Uterus (tissue), 4 donors: ENCODE measurements around the gene BTBD9. TPM values are rescaled to one million over a fixed set of nuclear protein-coding genes. Genes with fewer than 3 reads are reported as not detected.
A peak's percentile ranks its signal among the peaks of the same experiment; 100 is the strongest.

Experiments
- DNase-seq, 2 donors: peaks; one replicate each; pipeline ENCODE4 v3.0.0-alpha.2; 2019 to 2020
- H3K27ac ChIP-seq, 2 donors: fragments of 200-600 bp; sonication (generic); 1 replicate in 1 of 2; 2 replicates in 1 of 2; pipeline ENCODE4 v1.5.1; 2016 to 2018
- H3K27me3 ChIP-seq, 2 donors: fragments of 200-600 bp; sonication (generic); one replicate each; pipeline ENCODE4 v1.5.1; 2018 to 2019; ENCODE audit warnings: control low read depth in 1 of 2
- H3K36me3 ChIP-seq, 2 donors: fragments of 200-600 bp; sonication (generic); one replicate each; pipeline ENCODE4 v1.5.1; 2019; ENCODE audit warnings: control low read depth in 1 of 2
- H3K4me1 ChIP-seq, 2 donors: fragments of 200-600 bp; sonication (generic); one replicate each; pipeline ENCODE4 v1.5.1; 2018 to 2019; ENCODE audit warnings: control low read depth in 1 of 2
- H3K4me3 ChIP-seq, 2 donors: fragments of 200-600 bp; sonication (generic); 1 replicate in 1 of 2; 2 replicates in 1 of 2; pipeline ENCODE4 v1.5.1; 2018 to 2019; ENCODE audit warnings: mild to moderate bottlenecking in 1 of 2
- H3K9me3 ChIP-seq, 2 donors: fragments of 200-600 bp; sonication (generic); one replicate each; pipeline ENCODE4 v1.5.1; 2019; ENCODE audit warnings: control low read depth in 1 of 2
- POLR2A ChIP-seq, 2 donors: fragments of 450-650 bp; IDR thresholded peaks; one replicate each; pipeline ENCODE4 v1.6.1; 2016; ENCODE audit warnings: antibody characterized with exemption in 2 of 2, mild to moderate bottlenecking in 1 of 2, moderate library complexity in 1 of 2
- intact Hi-C: fragments of 100-400 bp; cut with DNase I; formaldehyde crosslinking; loops from one replicate; pipeline ENCODE4 v1.15.1; 2023; ENCODE audit warnings: low total_unique reads
- total RNA-seq, 4 donors: library from RNA; depleted of rRNA in 3 of 4; stranded (reverse); fragments of >200 nt in 3 of 4; gene quantifications; one replicate each; pipeline versions ENCODE4 v1.1.0 to v1.2.4, GENCODE V29; 2014 to 2023
- TF ChIP-seq, protein P1 (sequence below), 4 experiments: fragments of 200-600 bp in 2 of 4; fragments of 450-650 bp in 2 of 4; sonication (generic) in 2 of 4; IDR thresholded peaks; one replicate each; pipeline ENCODE4 v1.5.1; 2016 to 2019; ENCODE audit warnings: antibody characterized with exemption in 4 of 4, mild to moderate bottlenecking in 2 of 4, moderate library complexity in 1 of 4
- donor health status: DM: yes; HTN: yes; CAD: no.

Gene BTBD9
- total RNA-seq, 4 donors from 2014 or later: 10.3 to 50.3 (median 34.4) TPM

- Histone ChIP-seq H3K27ac (peak overlapping the region in 1 of 2 donors; percentile 14), H3K4me1 (no peaks in the 10 kb centered on the region), H3K9me3 (no peaks in the 10 kb centered on the region), H3K27me3 (no peaks in the 10 kb centered on the region), H3K4me3 (no peak overlapping the region), H3K36me3 (no peaks in the 10 kb centered on the region)
- no peak for DNase-seq
- intact Hi-C loops: no loop called here
- TF ChIP-seq POLR2A (IDR thresholded peaks at IDR 0.05): no peak
Observed at GRCh38 chr6:38213251-38213658, 426.5 kb downstream of the BTBD9 start.

GRCh38 chr6:38212579-38212978 lies 427.1 kb downstream of the BTBD9 start:
- no peaks in the 10 kb centered on the region for H3K4me1 ChIP-seq

GRCh38 chr6:38212116-38212515 lies 427.6 kb downstream of the BTBD9 start:
- intact Hi-C loops: no loop called here
- Histone ChIP-seq H3K27me3 (no peaks in the 10 kb centered on the region), H3K9me3 (no peaks in the 10 kb centered on the region), H3K36me3 (no peaks in the 10 kb centered on the region), H3K4me3 (no peak overlapping the region), H3K27ac (no peak overlapping the region), H3K4me1 (no peaks in the 10 kb centered on the region)
- TF ChIP-seq, protein P1, sequence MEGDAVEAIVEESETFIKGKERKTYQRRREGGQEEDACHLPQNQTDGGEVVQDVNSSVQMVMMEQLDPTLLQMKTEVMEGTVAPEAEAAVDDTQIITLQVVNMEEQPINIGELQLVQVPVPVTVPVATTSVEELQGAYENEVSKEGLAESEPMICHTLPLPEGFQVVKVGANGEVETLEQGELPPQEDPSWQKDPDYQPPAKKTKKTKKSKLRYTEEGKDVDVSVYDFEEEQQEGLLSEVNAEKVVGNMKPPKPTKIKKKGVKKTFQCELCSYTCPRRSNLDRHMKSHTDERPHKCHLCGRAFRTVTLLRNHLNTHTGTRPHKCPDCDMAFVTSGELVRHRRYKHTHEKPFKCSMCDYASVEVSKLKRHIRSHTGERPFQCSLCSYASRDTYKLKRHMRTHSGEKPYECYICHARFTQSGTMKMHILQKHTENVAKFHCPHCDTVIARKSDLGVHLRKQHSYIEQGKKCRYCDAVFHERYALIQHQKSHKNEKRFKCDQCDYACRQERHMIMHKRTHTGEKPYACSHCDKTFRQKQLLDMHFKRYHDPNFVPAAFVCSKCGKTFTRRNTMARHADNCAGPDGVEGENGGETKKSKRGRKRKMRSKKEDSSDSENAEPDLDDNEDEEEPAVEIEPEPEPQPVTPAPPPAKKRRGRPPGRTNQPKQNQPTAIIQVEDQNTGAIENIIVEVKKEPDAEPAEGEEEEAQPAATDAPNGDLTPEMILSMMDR (IDR thresholded peaks at IDR 0.05): no peak
- TF ChIP-seq POLR2A (IDR thresholded peaks at IDR 0.05): no peak
- DNase-seq: no peak

More at GRCh38 chr6:38212579-38212978, 427.1 kb downstream of the BTBD9 start:
- no peak for DNase-seq
- intact Hi-C loops: no loop called here
- TF ChIP-seq, protein P1 (IDR thresholded peaks at IDR 0.05): no peak
- TF ChIP-seq POLR2A (IDR thresholded peaks at IDR 0.05): no peak
- no peak overlapping the region for H3K4me3 ChIP-seq
- peak overlapping the region; percentile 11 to 14 for H3K27ac ChIP-seq
- H3K36me3 ChIP-seq: no peaks in the 10 kb centered on the region
- no peaks in the 10 kb centered on the region for H3K9me3 ChIP-seq
- H3K27me3 ChIP-seq: no peaks in the 10 kb centered on the region

DNA sequence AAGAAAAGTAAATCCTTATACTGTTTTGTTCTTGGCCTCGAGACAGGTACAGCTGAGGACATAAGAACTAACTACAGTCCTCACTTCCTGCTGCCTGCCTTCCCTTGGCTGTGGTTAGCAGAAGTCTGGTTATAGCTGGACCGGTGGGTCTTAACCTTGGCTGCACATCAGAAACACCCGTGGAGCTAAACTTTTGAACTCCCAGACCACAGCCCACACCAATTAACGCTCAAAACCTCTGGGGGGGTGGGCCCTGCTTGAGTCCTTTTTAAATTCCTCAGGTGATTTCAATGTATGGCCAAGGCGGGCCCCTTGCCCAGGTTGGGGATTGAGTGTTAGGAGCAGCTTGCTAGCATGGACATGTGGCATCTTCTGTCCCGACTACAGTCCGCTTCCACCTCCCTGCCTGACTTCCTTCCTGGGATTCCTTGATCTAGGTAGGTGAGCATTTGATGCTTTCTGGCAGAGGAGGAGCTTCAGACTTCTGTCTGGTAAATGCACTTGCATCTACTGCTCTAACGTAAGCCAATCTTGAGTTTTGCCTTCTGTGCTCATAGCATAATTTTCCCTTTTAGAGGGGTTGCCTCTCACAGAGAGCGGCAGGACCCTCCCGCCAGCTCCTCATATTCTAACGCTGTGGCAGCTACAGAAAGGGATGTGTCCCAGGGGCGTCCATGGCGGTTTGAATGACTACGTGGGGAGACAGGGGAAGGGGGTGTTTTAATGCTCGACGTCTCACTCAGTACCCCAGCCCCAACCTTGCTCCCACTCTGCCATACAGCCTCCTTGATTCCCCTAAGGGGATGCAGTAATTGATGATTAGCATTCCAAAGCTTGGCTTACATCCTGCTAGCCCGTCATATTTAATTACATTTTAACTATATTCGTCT lies 430.1 kb downstream of the BTBD9 start:
- TF ChIP-seq, protein P1 (IDR thresholded peaks at IDR 0.05): no peak
- TF ChIP-seq POLR2A (IDR thresholded peaks at IDR 0.05): no peak
- H3K9me3 ChIP-seq: no peaks in the 10 kb centered on the region
- H3K4me3 ChIP-seq: no peak overlapping the region
- H3K27me3 ChIP-seq: no peaks in the 10 kb centered on the region
- H3K4me1 ChIP-seq: no peaks in the 10 kb centered on the region
- H3K27ac ChIP-seq: no peak overlapping the region
- DNase-seq: no peak
- intact Hi-C loops: no loop called here
- H3K36me3 ChIP-seq: no peaks in the 10 kb centered on the region

DNA sequence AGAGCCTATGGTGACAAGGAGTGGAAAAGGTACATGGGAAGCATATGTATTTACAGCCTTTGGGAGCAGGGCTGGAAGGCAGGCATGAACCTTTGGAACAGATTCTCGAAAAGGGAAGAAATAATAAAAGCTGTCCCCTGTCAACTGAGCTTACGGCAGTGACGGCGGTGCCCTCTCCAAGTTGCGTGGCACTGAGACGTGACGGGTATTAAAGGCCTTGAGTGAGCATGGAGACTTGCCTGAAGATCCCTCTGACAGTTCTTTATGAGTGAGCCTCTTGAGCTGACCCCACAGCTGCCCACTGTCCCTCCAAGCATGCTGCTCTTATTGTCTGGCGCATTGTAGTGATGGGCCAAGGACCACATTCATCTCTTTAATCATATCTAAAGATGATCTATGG lies 431.7 kb downstream of the BTBD9 start:
- Histone ChIP-seq H3K27me3 (no peaks in the 10 kb centered on the region), H3K36me3 (no peaks in the 10 kb centered on the region), H3K4me3 (no peak overlapping the region), H3K9me3 (no peaks in the 10 kb centered on the region), H3K27ac (no peak overlapping the region), H3K4me1 (no peaks in the 10 kb centered on the region)
- intact Hi-C loops: no loop called here
- TF ChIP-seq POLR2A (IDR thresholded peaks at IDR 0.05): no peak
- TF ChIP-seq, protein P1 (IDR thresholded peaks at IDR 0.05): no peak
- no peak for DNase-seq
